GM19238 (cell line): ENCODE results near the gene ZG16.
"Not testable (repeated sequence)": the region's sequence is repeated elsewhere in the genome, so short reads cannot be mapped to it uniquely, and the experiment has no call there.

Experiments
- DNase-seq: peaks from one replicate; pipeline ENCODE4 v3.0.0; 2011; ENCODE audit warnings: low spot score; ENCODE audit not compliant: insufficient read length

The ZG16 gene, protein sequence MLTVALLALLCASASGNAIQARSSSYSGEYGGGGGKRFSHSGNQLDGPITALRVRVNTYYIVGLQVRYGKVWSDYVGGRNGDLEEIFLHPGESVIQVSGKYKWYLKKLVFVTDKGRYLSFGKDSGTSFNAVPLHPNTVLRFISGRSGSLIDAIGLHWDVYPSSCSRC

DNA sequence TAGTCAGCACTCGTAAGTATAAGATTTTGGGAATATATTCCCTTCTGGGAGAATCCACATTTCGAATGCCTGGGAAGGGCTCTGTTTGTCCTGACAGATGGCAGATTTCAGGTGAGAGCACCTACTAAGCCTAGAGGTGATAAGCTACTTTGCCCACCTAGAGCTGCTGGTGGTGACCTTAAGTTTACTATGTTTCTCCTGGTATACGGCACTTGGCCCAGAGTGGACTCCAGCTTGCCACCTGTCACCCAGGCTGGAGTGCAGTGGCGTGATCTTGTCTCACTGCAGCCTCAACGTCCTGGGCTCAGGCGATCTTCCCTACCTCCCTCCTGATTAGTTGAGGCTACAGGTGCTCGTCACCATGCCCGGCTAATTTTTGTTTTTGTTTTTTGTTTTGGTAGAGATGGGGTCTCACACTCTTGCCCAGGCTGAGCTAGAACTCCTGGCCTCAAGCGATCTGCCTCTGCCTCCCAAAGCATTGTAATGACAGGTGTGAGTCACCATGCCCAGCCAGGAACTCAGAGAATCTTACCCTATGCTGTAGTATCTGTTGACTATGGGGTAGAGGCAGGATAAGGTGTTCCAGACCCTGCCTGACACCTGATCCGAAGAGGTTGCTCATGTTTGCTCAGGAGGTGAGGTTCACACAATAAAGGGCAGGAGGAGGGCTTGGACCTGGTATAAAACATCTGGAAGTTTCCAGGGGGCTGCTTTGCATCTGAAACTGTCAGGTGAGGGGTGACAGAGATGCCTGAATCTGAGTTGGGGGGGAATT is at the start of gene ZG16:
Gene ZG16, plus strand, starts transcription at position 681 of the 775 bp plus-strand sequence. CDS start 1,011 bp downstream, outside the sequence.
- no peak for DNase-seq

DNA sequence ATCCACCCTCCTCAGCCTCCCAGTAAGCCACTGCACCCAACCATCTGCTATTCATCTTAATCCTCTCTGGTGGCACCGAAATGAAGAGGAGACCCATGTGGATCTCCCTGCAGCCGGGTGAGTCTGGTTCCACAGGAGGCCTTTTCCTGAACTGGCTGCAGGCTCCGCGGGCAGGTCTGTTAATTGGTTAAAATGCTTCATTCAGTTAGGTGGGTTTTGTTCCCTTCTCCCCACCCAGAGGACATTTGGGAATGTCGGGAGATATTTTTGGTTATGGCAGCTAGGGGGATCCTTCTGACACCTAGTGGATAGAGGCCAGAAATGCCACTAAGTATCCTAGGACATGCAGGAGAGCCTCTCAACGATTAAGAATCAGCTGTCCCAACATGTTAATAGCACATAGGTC is 48.9 kb upstream of the ZG16 start:
- no peak for DNase-seq

DNA sequence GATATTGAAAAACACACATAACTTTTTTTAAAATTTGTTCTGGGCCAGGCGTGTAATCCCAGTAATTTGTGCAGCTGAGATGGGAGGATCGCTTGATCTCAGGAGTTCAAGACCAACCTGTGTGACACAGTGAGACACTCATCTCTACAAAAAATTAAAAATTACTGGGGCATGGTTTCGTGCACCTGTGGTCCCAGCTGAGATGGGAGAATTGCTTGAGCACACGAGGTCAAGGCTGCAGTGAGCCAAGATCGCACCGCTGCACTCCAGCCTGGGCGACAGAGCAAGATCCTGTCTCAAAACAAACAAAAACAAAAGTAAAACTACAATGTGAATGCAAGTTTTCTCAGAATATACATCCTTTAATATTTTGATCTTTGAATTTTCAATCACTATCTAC is 47.4 kb upstream of the ZG16 start:
- no peak for DNase-seq

DNA sequence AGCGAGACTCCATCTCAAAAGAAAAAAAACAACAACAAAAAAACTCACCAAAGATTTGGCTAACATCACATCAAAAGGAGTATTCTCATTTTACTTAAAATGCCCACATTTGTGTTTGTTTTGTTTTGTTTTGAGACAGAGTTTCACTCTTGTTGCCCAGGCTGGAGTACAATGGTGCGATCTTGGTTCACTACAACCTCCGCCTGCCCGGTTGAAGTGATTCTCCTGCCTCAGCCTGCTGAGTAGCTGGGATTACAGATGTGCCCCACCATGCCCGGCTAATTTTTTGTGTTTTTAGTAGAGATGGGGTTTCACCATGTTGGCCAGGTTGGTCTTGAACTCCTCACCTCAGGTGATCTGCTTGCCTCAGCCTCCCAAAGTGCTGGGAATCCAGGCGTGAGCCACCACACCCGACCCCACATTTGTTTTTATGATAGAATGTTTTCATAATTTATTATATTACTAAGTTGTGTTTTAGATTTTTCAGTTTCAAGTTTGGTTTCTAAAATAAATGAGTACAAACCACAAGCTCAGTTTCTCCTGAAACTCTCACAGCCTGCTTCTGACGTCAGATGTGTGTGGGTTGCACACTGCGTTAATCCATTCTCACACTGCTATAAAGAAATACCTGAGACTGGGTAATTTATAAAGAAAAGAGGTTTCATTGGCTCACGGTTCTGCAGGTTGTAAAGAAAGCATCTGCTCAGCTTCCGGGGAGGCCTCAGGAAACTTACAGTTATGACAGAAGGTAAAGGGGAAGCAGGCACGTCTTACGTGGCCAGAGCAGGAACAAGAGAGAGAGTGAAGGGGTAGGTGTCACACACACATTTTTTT is 46.1 kb upstream of the ZG16 start:
- DNase-seq, result not testable (repeated sequence)

DNA sequence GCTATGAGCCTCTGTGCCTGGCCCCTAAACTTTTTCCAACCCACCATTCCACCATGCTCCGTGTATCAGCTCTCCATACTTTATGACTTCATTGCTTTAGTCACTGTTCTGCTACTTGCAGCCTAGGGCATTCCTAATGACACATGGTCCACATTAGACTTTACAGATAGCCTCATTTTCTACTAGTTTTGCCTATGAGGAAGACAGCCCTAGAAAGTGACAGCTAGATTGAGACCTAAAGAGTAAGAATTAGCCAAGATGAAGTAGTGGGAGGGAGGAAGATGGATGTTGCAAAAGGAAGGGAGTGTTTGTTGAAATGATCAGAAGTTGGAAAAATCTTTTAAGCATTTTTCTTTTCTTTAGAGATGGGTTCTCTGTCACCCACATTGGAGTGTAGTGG is 43.3 kb upstream of the ZG16 start:
- no peak for DNase-seq

- no peak for DNase-seq
These were observed 41.9 kb upstream of the ZG16 start for GRCh38 chr16:29736112-29736511.

- no peak for DNase-seq
These were observed 41.3 kb upstream of the ZG16 start for GRCh38 chr16:29736764-29737163.

- DNase-seq, result no peak
These were observed 40.3 kb upstream of the ZG16 start for GRCh38 chr16:29737713-29738112.

GRCh38 chr16:29738514-29738913 is 39.5 kb upstream of the ZG16 start:
- DNase-seq, result peak; percentile 45

- DNase-seq, result not testable (repeated sequence)
These were observed 38.0 kb upstream of the ZG16 start for GRCh38 chr16:29739927-29740629.

GRCh38 chr16:29740630-29741015 is 37.4 kb upstream of the ZG16 start:
- not testable (repeated sequence) for DNase-seq

DNA sequence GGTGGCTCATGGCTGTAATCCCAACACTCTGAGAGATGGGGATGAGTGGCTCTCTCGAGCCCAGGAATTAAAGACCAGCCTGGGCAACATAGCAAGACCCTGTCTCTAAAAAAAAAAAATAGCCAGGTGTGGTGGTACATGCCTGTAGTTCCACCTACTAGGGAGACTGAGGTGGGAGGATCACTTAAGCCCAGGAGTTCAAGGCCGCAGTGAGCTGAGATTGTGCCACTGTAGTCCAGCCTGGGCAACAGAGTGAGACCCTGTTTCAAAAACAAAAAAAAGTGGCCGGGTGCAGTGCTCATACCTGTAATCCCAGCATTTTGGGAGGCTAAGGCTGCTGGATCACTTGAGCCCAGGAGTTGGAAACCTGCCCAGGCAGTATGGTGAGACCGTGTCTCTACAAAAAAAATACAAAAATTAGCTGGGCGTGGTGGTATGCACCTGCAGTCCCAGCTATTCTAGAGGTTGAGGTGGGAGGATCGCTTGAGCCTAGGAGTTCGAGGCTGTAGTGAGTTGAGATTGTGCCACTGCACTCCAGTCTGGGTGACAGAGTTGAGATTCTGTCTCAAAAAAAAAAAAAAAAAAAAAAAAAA is 35.3 kb upstream of the ZG16 start:
- no peak for DNase-seq

DNA sequence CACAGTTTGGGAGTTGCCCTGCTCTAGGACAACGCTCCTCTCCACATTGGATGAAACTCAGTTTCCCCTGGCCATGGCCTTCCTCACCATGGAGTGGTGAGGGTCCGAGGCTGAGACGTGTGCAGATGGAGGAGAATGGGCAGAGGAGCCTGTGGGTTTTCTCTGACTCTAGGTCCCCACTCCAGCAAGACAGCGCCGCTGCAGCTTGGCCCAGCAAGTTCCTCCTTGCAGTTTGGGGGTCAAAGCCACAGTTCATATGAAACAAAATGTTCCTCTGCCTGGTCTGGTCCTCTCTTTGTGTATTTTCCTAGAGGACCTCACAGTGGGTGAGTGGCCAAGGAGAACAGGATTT is 34.6 kb upstream of the ZG16 start:
- DNase-seq, result no peak

DNA sequence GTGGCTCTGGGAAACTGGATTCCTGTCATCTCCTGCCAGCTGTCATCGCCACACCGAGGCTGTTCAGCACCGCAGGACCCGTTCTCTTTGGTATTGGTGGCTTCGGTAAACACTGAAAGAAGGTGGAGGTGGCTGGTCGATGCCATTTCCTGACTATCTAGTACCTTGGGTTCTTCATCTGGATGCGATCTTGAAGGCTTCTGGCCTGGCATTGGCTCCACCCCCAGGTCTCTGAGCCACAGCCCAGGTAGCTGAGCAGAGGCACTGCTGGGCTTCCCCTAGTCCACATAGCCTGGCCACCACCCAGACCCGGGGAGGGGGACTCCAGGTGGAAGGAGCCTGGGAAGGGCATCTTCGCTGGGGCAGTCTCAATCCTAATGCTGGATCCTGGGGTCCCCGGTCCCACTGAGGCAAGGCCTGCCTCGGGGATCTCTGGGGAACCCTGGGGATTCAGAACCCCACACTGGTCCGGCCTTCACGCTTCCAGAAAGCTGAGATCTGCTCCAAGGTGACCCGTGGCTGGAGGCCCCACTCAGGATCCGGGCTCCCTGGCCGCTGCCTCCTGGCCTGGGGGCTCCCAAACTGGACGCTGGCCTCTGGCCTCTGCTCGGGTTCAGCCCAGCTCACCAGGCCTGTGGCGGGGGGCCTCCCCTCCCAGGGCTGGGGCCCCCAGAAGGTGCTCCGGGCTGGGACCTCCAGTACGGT is 34.1 kb upstream of the ZG16 start:
- no peak for DNase-seq

DNA sequence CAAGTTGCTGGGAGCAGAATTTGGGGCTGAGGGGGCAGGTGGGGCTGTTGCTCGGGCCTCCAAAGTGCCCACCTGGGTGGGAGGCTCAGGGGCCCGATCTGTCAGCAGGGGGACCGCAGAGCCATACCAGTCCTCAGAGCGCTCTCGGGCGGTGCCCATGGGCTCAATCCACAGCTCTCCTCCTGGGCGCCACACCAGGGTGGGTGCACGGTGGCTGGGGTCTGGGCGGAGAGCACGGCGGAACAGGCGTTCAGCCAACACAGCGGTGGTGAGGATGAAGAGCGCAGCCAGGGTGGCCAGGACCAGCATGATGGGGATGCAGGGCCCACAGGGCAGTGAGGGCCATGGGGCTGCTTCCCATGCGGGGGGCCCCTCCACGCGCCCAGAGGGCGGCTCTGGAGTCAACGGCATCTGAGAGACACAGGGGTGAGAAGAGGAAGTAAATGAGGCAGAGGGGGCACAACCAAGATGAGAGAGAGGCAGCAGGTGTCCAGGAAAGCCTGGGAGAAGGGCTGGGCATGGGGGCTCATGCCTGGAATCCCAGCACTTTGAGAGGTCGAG is 33.4 kb upstream of the ZG16 start:
- DNase-seq, result no peak

DNA sequence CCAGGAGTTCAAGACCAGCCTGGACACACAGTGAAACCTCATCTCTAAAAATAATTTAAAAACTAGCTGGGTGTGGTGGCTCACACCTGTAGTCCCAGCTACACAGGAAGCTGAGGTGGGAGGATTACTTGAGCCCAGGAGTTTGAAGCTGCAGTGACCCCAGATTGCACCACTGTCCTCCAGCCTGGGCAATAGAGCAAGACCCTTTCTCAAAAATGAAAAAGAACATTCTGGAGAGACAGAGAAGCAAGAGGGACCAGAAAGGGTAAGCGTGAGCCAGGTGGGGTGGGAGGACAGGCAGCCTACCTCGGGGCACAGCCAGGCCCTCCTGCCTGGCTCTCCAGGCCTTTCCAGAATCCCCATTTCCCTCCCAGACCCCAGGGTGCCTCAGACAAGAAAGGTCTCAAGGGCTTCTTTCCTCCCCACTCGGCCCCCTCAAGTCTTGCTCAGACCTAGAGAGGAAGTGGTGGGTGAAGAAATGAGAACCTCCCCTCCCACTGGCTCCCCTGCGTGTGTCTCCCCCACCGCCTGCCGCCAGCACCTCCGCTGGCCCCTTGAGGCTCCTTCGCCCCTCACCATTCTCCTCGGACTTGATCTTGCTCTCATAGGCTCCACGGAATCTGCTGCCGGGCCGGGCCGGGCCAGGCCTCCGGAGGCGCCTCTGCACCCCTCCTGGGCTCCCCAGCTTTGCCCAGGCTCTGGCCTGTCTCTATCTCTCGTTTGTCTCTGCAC is 32.8 kb upstream of the ZG16 start:
- peak; percentile 39 for DNase-seq

DNA sequence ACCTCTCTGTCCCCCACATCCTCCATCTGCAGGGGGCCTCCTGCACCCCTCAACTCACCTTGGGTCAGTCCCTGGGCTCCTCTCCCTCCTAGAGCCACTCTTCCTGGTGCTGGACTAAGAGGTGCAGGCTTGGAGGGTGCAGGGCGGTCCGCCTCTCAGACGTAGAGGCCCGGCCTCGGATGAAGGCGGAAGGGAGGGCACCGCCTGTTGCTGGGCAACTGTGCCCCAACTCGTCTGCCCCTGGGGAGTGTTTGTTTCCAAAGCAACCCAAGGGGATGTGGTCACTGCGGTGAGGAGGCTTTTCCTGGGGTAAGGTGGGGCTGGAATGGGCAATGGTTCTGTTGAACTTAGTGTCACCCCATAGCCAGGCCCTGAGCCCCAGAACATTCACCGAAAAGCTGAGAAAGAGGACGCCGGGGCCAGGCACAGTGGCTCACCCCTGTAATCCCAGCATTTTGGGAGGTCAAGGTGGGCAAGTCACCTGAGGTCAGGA is 32.2 kb upstream of the ZG16 start, which contains the start of gene C16orf54:
Gene C16orf54, minus strand, starts transcription at position 138 of the 493 bp plus-strand sequence. CDS start 1,039 bp downstream, outside the sequence.
- peak; percentile 71 for DNase-seq

GRCh38 chr16:29746518-29746917 is 31.5 kb upstream of the ZG16 start:
- not testable (repeated sequence) for DNase-seq
